Common myeloid progenitor, CD34-positive (primary cell): ENCODE measurements around the gene DBR1.

Source experiments
- CTCF ChIA-PET: fragments of 350-600 bp; sonication (Branson Sonifier 250); formaldehyde crosslinking; loops from one replicate; lab custom pipeline; 2021; ENCODE audit warnings: antibody characterized with exemption; lab: Charles Lee
- POLR2A ChIA-PET: fragments of 350-600 bp; sonication (Branson Sonifier 250); formaldehyde crosslinking; loops from one replicate; lab custom pipeline; 2021; ENCODE audit warnings: antibody characterized with exemption; lab: Charles Lee
- DNase-seq, 3 donors: peaks; one replicate each; pipeline versions ENCODE4 v3.0.0 to v3.0.0-alpha.2; 2013
- H3K27ac ChIP-seq, 2 experiments: 1 replicate in 1 of 2; 2 replicates in 1 of 2; pipeline ENCODE4 v1.7.0; 2013; ENCODE audit warnings: inconsistent platforms in 2 of 2, low read length in 2 of 2, mild to moderate bottlenecking in 2 of 2, low read depth in 1 of 2, moderate library complexity in 1 of 2; ENCODE audit not compliant: severe bottlenecking in 2 of 2, insufficient read depth in 1 of 2, poor library complexity in 1 of 2
- H3K27me3 ChIP-seq, 5 experiments: replicated peaks in 2 of 5; 1 replicate in 3 of 5; 2 replicates in 2 of 5; pipeline versions ENCODE4 v1.6.1 to v1.7.0; 2013; ENCODE audit warnings: low read length in 4 of 5, mild to moderate bottlenecking in 2 of 5, moderate library complexity in 2 of 5, inconsistent platforms in 1 of 5; ENCODE audit not compliant: insufficient read depth in 5 of 5, control insufficient read depth in 4 of 5
- H3K36me3 ChIP-seq, 4 experiments: 1 replicate in 2 of 4; 2 replicates in 2 of 4; pipeline versions ENCODE4 v1.6.1 to v1.7.0; 2013; ENCODE audit warnings: low read length in 3 of 4, control low read depth in 1 of 4, mild to moderate bottlenecking in 1 of 4; ENCODE audit not compliant: control insufficient read depth in 4 of 4, insufficient read depth in 4 of 4
- H3K4me1 ChIP-seq, 4 experiments: 1 replicate in 3 of 4; 2 replicates in 1 of 4; pipeline versions ENCODE4 v1.6.1 to v1.7.1; 2013; ENCODE audit warnings: low read length in 3 of 4, mild to moderate bottlenecking in 3 of 4, control low read depth in 1 of 4, inconsistent platforms in 1 of 4, moderate library complexity in 1 of 4; ENCODE audit not compliant: control insufficient read depth in 4 of 4, insufficient read depth in 4 of 4; ENCODE audit errors: control extremely low read depth in 1 of 4
- H3K4me3 ChIP-seq, 7 experiments: 1 replicate in 4 of 7; 2 replicates in 3 of 7; pipeline versions ENCODE4 v1.5.1 to v1.7.0; 2013; ENCODE audit warnings: mild to moderate bottlenecking in 7 of 7, low read length in 6 of 7, moderate library complexity in 6 of 7, inconsistent platforms in 2 of 7, low read depth in 2 of 7, control low read depth in 1 of 7; ENCODE audit not compliant: insufficient read depth in 4 of 7, control insufficient read depth in 1 of 7; ENCODE audit errors: extremely low read depth in 1 of 7
- H3K9me3 ChIP-seq, 5 experiments: 1 replicate in 4 of 5; 2 replicates in 1 of 5; pipeline versions ENCODE4 v1.6.1 to v1.7.1; 2013; ENCODE audit warnings: low read length in 4 of 5, mild to moderate bottlenecking in 2 of 5, inconsistent platforms in 1 of 5, low read depth in 1 of 5, moderate library complexity in 1 of 5; ENCODE audit not compliant: control insufficient read depth in 4 of 5, insufficient read depth in 2 of 5; ENCODE audit errors: control extremely low read depth in 1 of 5
- WGBS: methylation state at CpG from one replicate; pipeline ENCODE4 v1.1.5; 2013; ENCODE audit not compliant: insufficient coverage; 5-methylcytosine and 5-hydroxymethylcytosine counted together

DBR1 gene

GRCh38 chr3:138213398-138214085, 38.8 kb upstream of the DBR1 start:
- POLR2A ChIA-PET: interaction anchor here (0.5 kb wide), 1 partner anchor 54 kb away, joined by 3 read pairs; no protein-coding TSS in a partner anchor
- Histone ChIP-seq H3K36me3 (peaks cover 0 to 6% (median 2%) of the 10 kb centered on the region in 4 experiments), H3K4me1 (peaks cover 0 to 11% (median 0%) of the 10 kb centered on the region in 4 experiments), H3K9me3 (no peaks in the 10 kb centered on the region), H3K27me3 (no peaks in the 10 kb centered on the region), H3K4me3 (no peak overlapping the region), H3K27ac (no peak overlapping the region)
- 95% methylated on average over 6 of the region's 7 CpGs for WGBS
- DNase-seq: no peak
- CTCF ChIA-PET: interaction anchor here (1.0 to 2.0 kb wide), 4 partner anchors 11 to 32 kb away, joined by 3 to 7 read pairs (median 4); no protein-coding TSS in a partner anchor

- 95% methylated on average over 3 of the region's 3 CpGs for WGBS
- CTCF ChIA-PET: interaction anchor here (1.4 to 2.2 kb wide), 2 partner anchors 9 to 15 kb away, joined by 6 to 12 read pairs; no protein-coding TSS in a partner anchor
- POLR2A ChIA-PET: no interaction called here
- Histone ChIP-seq H3K36me3 (peaks cover 0 to 18% (median 6%) of the 10 kb centered on the region in 4 experiments), H3K4me3 (no peak overlapping the region), H3K27me3 (no peaks in the 10 kb centered on the region), H3K9me3 (peaks cover 0 to 5% (median 0%) of the 10 kb centered on the region in 5 experiments), H3K4me1 (peaks cover 0 to 11% (median 0%) of the 10 kb centered on the region in 4 experiments), H3K27ac (no peak overlapping the region)
- no peak for DNase-seq
These were observed 35.8 kb upstream of the DBR1 start for GRCh38 chr3:138210528-138210927.

DNA sequence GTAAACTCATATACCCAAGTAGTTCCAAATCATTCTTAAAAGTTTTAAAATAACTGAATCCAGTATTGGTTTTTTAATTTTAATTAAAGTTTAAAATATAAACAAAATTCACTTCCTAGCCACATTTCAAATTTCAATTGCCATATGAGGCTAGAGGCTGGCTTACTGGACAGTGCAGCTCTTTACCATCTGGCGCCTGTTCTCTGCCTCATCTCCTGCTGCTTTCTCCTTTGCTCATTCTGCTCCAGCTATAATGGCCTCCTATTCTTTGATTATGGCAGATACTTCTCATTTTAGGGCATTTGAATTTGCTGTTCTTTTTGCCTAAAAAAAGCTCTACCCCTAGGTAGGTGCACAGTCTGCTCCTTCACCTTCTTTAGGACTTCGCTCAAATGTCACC, 31.5 kb upstream of the DBR1 start:
- Histone ChIP-seq H3K4me3 (no peak overlapping the region), H3K36me3 (peaks cover 0 to 26% (median 8%) of the 10 kb centered on the region in 4 experiments), H3K4me1 (peaks cover 0 to 28% (median 9%) of the 10 kb centered on the region in 4 experiments), H3K27ac (no peak overlapping the region), H3K27me3 (no peaks in the 10 kb centered on the region), H3K9me3 (peaks cover 0 to 5% (median 0%) of the 10 kb centered on the region in 5 experiments)
- POLR2A ChIA-PET: no interaction called here
- WGBS: 100% methylated on average over 2 of the region's 2 CpGs
- CTCF ChIA-PET: no interaction called here
- DNase-seq: no peak

- WGBS: 88% methylated on average over 4 of the region's 5 CpGs
- no peaks in the 10 kb centered on the region for H3K27me3 ChIP-seq
- H3K4me3 ChIP-seq: no peak overlapping the region
- peaks cover 0 to 34% (median 14%) of the 10 kb centered on the region in 4 experiments for H3K4me1 ChIP-seq
- H3K27ac ChIP-seq: no peak overlapping the region
- peaks cover 0 to 23% (median 8%) of the 10 kb centered on the region in 4 experiments for H3K36me3 ChIP-seq
- POLR2A ChIA-PET: no interaction called here
- no peak for DNase-seq
- H3K9me3 ChIP-seq: peaks cover 0 to 5% (median 0%) of the 10 kb centered on the region in 5 experiments
- CTCF ChIA-PET: no interaction called here
These were observed 30.8 kb upstream of the DBR1 start for GRCh38 chr3:138205527-138205926.

DNA sequence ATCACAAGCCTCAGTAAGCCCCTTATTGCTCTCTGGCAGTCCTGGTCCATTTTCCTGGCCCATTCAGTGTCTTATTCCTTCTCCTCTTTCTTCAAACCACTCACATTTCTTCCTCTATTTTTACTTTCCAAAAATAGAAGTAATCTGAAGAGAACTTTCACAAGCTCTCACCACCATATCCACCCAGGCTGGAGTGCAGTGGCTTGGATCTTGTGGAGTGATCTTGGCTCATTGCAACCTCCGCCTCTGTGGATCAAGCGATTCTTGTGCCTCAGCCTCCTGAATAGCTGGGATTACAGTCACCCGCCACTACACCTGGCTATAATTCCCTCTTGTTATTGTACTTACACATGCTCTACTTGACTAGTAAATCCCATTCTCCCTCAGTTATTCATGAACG, 29.2 kb upstream of the DBR1 start:
- CTCF ChIA-PET: interaction anchor here (0.7 to 1.6 kb wide), 2 partner anchors 9 to 13 kb away, joined by 3 to 7 read pairs; no protein-coding TSS in a partner anchor

GRCh38 chr3:138202945-138203701, 28.4 kb upstream of the DBR1 start:
- CTCF ChIA-PET: interaction anchor here (1.6 kb wide), 1 partner anchor 10 kb away, joined by 7 read pairs; no protein-coding TSS in a partner anchor
- 73% methylated on average over 3 of the region's 3 CpGs for WGBS
- POLR2A ChIA-PET: interaction anchor here (0.5 kb wide), 1 partner anchor 176 kb away, joined by 4 read pairs; no protein-coding TSS in a partner anchor

More for the DNA sequence above, 29.2 kb upstream of the DBR1 start:
- H3K27me3 ChIP-seq: no peaks in the 10 kb centered on the region
- H3K4me3 ChIP-seq: no peak overlapping the region
- peaks cover 0 to 22% (median 8%) of the 10 kb centered on the region in 4 experiments for H3K36me3 ChIP-seq
- peak overlapping the region in 1 of 2 experiments; percentile 35 for H3K27ac ChIP-seq
- POLR2A ChIA-PET: interaction anchor here (0.5 to 0.7 kb wide), 2 partner anchors 17 to 177 kb away, joined by 3 to 4 read pairs; partner anchors contain the start of gene ARMC8
- H3K9me3 ChIP-seq: peaks cover 0 to 5% (median 0%) of the 10 kb centered on the region in 5 experiments
- no peak for DNase-seq
- WGBS: 97% methylated on average over 4 of the region's 4 CpGs
- H3K4me1 ChIP-seq: peaks cover 3 to 49% (median 27%) of the 10 kb centered on the region in 4 experiments

More at GRCh38 chr3:138202945-138203701, 28.4 kb upstream of the DBR1 start:
- Histone ChIP-seq H3K27ac (peak overlapping the region in 1 of 2 experiments; percentile 35), H3K36me3 (peaks cover 0 to 22% (median 7%) of the 10 kb centered on the region in 4 experiments), H3K4me1 (peaks cover 3 to 50% (median 28%) of the 10 kb centered on the region in 4 experiments), H3K4me3 (peak overlapping the region in 1 of 7 experiments; percentile 5), H3K27me3 (no peaks in the 10 kb centered on the region), H3K9me3 (peaks cover 0 to 5% (median 0%) of the 10 kb centered on the region in 5 experiments)
- DNase-seq: peak in 2 of 3 donors; percentile 15 to 19
